Right atrium auricular region (tissue), 2 donors: ENCODE measurements around the gene SNX22. TPM values are rescaled to one million over a fixed set of nuclear protein-coding genes. Genes with fewer than 3 reads are reported as not detected.

Source experiments
- DNase-seq: peaks from one replicate; pipeline ENCODE4 v3.0.0-alpha.2; 2019; ENCODE audit warnings: low spot score
- H3K27ac ChIP-seq, 2 donors: fragments of 200-600 bp; sonication (generic); 1 replicate in 1 of 2; 2 replicates in 1 of 2; pipeline ENCODE4 v1.5.1; 2016 to 2019
- H3K27me3 ChIP-seq, 2 donors: fragments of 200-600 bp; sonication (generic); one replicate each; pipeline versions ENCODE4 v1.5.1 to v1.6.0; 2017 to 2019
- H3K36me3 ChIP-seq: fragments of 200-600 bp; sonication (generic); one replicate; pipeline ENCODE4 v1.5.1; 2016
- H3K4me1 ChIP-seq, 2 donors: fragments of 200-600 bp; sonication (generic); one replicate each; pipeline versions ENCODE4 v1.5.1 to v1.6.0; 2017 to 2019
- H3K4me3 ChIP-seq, 2 donors: fragments of 200-600 bp; sonication (generic); 1 replicate in 1 of 2; 2 replicates in 1 of 2; pipeline ENCODE4 v1.5.1; 2017 to 2019; ENCODE audit warnings: mild to moderate bottlenecking in 1 of 2, moderate library complexity in 1 of 2
- H3K9me3 ChIP-seq, 2 donors: fragments of 200-600 bp; sonication (generic); one replicate each; pipeline ENCODE4 v1.5.1; 2019
- total RNA-seq, 2 donors: library from RNA; depleted of rRNA; stranded (reverse); fragments of >200 nt; gene quantifications; one replicate each; pipeline ENCODE4 v1.1.0, GENCODE V29; 2016
- TF ChIP-seq, protein P1 (sequence below), 2 donors: fragments of 200-600 bp; sonication (generic); IDR thresholded peaks; one replicate each; pipeline ENCODE4 v1.5.1; 2019; ENCODE audit warnings: antibody characterized with exemption in 2 of 2

SNX22 gene
- total RNA-seq, 2 donors from 2014 or later = 11.9 to 12.4 TPM

DNA sequence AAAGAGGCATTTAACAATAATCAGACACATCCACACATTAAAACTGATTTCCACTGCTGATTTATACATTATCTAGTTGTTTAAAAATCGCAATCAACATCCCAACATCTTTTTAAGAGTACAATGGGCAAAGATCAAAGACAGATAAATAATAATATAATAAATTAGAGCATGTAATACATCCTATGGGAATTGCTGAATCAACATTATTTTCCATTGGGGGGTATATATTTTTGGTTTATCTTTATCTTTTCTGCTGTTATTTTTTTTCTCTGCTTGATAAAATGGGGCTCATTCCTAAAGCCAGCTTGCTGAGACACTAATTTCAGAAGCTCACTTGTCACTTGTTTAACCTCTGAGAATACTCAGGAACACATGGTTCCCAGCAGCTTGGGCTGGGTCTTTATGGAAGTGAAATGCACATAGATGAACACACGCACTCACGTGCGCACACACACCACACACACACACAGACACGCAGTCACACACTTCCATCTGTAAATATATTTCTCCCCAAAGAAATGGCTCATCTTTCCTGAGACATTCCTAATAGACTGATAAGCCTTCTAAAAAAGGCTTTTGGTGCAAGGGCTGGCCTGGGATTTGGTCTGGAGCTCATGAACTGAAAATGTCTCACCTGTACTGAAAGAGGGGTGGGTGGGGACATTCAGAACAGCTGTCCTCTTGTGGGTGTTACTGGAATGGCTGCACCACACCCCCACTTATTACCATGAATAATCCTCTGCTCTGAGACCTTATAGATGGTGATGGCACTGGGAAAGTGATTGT lies 14.8 kb downstream of the SNX22 start:
- Histone ChIP-seq H3K27me3 (no peaks in the 10 kb centered on the region), H3K36me3 (peaks cover 6% of the 10 kb centered on the region), H3K4me3 (no peak overlapping the region), H3K9me3 (no peaks in the 10 kb centered on the region), H3K4me1 (peaks cover 0 to 25% of the 10 kb centered on the region in 2 donors), H3K27ac (peak overlapping the region in 1 of 2 donors; percentile 33)
- no peak for DNase-seq
- TF ChIP-seq, protein P1, sequence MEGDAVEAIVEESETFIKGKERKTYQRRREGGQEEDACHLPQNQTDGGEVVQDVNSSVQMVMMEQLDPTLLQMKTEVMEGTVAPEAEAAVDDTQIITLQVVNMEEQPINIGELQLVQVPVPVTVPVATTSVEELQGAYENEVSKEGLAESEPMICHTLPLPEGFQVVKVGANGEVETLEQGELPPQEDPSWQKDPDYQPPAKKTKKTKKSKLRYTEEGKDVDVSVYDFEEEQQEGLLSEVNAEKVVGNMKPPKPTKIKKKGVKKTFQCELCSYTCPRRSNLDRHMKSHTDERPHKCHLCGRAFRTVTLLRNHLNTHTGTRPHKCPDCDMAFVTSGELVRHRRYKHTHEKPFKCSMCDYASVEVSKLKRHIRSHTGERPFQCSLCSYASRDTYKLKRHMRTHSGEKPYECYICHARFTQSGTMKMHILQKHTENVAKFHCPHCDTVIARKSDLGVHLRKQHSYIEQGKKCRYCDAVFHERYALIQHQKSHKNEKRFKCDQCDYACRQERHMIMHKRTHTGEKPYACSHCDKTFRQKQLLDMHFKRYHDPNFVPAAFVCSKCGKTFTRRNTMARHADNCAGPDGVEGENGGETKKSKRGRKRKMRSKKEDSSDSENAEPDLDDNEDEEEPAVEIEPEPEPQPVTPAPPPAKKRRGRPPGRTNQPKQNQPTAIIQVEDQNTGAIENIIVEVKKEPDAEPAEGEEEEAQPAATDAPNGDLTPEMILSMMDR (IDR thresholded peaks at IDR 0.05) = no peak

DNA sequence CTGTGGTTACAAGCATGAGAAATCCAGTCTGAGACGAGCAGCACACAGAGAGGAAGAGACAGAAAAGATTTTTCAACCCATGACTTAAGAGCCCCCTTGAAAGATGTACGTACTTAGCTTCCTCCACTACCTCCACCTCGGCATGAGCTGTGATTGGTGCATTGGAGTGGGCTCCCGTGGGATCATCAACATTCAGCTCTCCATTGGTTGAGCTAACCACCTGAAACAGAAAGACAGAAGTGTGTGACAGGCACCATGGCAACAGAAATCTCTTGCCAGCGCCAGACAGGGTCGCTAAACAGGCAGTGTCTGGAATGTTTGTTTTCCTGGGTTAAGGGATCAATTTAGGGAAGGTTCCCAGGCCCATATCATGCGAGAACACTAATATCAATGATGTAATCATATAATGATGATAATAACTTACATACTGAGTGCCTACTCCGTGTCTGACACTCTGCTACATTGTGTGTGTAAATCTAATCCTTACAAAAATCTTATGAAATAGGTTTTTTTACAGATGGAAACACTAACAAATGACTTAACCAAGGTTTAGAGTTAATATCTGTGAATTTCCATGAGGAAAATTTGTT lies 28.8 kb downstream of the SNX22 start:
- no peak overlapping the region for H3K4me3 ChIP-seq
- no peaks in the 10 kb centered on the region for H3K27me3 ChIP-seq
- H3K9me3 ChIP-seq = no peaks in the 10 kb centered on the region
- no peaks in the 10 kb centered on the region for H3K4me1 ChIP-seq
- no peak for DNase-seq
- H3K27ac ChIP-seq = no peak overlapping the region
- TF ChIP-seq, protein P1 (IDR thresholded peaks at IDR 0.05) = no peak
- H3K36me3 ChIP-seq = peaks cover 15% of the 10 kb centered on the region

DNA sequence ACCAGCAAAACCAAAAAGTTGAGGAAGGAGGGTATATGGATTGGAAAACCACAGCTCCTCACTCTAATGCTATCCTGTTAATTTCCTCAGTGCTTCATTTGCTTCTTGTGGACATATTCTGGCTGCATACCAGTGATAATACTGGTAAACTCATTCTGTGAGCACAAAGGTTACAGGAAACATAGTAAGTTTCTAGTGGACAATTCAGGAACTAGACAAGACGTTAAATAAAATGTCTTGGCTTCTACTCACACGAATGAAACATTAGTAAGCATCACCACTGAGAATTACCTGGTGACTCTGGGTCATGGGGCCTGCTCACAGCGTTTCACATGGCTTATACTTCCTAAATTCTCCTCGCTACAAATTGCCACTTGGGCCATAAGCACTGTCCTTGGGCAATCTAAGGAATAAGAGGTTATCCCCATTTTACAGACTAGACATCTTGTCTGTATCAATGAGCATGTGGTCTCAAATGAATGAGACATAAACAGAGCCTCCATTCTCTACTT lies 31.4 kb downstream of the SNX22 start:
- Histone ChIP-seq H3K36me3 (peaks cover 22% of the 10 kb centered on the region), H3K27me3 (no peaks in the 10 kb centered on the region), H3K4me1 (no peaks in the 10 kb centered on the region), H3K4me3 (no peak overlapping the region), H3K27ac (no peak overlapping the region), H3K9me3 (no peaks in the 10 kb centered on the region)
- DNase-seq = no peak
- TF ChIP-seq, protein P1 (IDR thresholded peaks at IDR 0.05) = no peak

DNA sequence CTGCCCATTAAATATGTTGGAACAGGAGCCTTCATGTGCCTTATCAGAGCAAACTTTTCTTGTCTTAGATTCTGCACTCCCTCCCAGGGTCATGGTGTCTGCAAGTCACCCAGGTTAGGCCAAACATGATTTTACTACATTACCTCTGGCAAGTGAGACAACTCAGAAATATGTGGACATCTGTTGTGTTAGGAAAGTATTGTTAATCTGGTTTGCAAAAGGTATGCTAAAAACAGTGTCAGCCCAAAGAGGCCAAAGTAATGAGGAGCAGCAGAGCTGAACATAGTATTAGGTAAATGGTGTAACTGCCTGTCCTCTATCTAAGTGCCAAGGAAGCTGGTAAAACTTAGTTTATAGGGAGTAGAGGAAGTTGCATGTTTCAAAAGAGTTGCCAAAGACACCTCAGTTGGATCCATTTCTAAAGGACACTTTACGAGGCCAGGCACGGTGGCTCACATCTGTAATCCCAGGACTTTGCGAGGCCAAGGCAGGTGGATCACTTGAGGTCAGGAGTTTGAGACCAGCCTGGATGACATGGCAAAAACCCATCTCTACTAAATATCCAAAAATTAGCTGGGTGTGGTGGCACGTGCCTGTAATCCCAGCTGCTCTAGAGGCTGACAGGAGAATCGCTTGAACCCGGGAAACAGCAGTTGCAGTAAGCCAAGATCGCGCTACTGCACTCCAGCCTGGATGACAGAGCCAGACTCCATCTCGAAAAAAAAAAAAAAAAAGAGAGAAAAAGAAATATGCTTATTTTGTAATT lies 33.8 kb downstream of the SNX22 start:
- H3K4me1 ChIP-seq = no peaks in the 10 kb centered on the region
- no peak overlapping the region for H3K27ac ChIP-seq
- H3K4me3 ChIP-seq = no peak overlapping the region
- H3K36me3 ChIP-seq = peaks cover 16% of the 10 kb centered on the region
- no peaks in the 10 kb centered on the region for H3K27me3 ChIP-seq
- no peak for DNase-seq
- TF ChIP-seq, protein P1 (IDR thresholded peaks at IDR 0.05) = no peak
- no peaks in the 10 kb centered on the region for H3K9me3 ChIP-seq

DNA sequence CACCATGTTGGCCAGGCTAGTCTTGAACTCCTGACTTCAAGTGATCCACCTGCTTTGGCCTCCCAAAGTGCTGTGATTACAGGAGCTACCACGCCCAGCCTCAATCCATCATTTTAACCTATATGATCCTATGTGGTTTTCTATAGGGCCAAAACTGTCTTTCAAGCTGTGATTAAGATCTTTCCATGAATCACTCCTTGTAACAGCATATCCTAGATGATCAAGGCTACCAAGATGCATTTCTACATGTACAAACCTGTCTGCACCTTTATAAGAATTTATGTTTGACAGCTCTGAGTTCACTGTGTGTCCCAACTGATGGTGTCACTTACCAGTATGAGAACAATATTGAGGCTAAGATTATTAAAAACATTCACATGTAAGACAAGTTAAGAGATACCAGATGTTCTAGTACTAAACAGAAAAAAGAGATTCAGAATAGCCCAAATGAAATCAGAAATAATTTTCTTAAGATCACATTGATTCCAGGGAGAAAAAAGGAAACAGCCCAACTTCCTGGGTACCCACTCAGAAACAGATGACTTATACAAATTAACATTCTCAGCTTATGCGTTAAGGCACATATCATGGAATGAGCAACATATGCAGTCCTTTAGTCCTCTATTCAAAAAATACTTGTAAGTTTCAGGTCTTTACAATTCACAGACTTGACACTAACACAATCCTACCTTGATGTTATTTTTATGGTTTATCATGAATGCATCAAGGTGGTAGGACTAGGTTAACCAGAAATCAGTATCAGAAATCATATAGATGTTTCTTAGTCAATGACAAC lies 36.1 kb downstream of the SNX22 start:
- Histone ChIP-seq H3K27me3 (no peaks in the 10 kb centered on the region), H3K27ac (no peak overlapping the region), H3K9me3 (no peaks in the 10 kb centered on the region), H3K36me3 (peaks cover 15% of the 10 kb centered on the region), H3K4me3 (no peak overlapping the region), H3K4me1 (no peaks in the 10 kb centered on the region)
- TF ChIP-seq, protein P1 (IDR thresholded peaks at IDR 0.05) = no peak
- no peak for DNase-seq
